Breast epithelium (tissue), 4 donors: ENCODE data around the gene MYCL. TPM values are rescaled to one million over a fixed set of nuclear protein-coding genes. Genes with fewer than 3 reads are reported as not detected.

Experiments
- DNase-seq, 2 donors: peaks; one replicate each; pipeline ENCODE4 v3.0.0-alpha.2; 2019; ENCODE audit warnings: low spot score in 2 of 2
- H3K27ac ChIP-seq, 2 donors: fragments of 200-600 bp; sonication (generic) in 1 of 2; one replicate each; pipeline ENCODE4 v1.5.1; 2016 to 2019; ENCODE audit warnings: mild to moderate bottlenecking in 1 of 2
- H3K27me3 ChIP-seq, 2 donors: fragments of 200-600 bp; sonication (generic) in 1 of 2; one replicate each; pipeline versions ENCODE4 v1.5.1 to v1.6.0; 2017 to 2019; ENCODE audit warnings: control low read depth in 1 of 2, mild to moderate bottlenecking in 1 of 2
- H3K36me3 ChIP-seq: fragments of 200-600 bp; one replicate; pipeline ENCODE4 v1.5.1; 2019
- H3K4me1 ChIP-seq, 2 donors: fragments of 200-600 bp; sonication (generic); one replicate each; pipeline ENCODE4 v1.5.1; 2016 to 2019; ENCODE audit warnings: control low read depth in 1 of 2
- H3K4me3 ChIP-seq, 3 donors: fragments of 200-600 bp; sonication (generic); 1 replicate in 2 of 3; 2 replicates in 1 of 3; pipeline ENCODE4 v1.5.1; 2016 to 2019; ENCODE audit warnings: mild to moderate bottlenecking in 3 of 3, moderate library complexity in 2 of 3
- H3K9me3 ChIP-seq, 2 donors: fragments of 200-600 bp; sonication (generic) in 1 of 2; one replicate each; pipeline ENCODE4 v1.5.1; 2016 to 2019; ENCODE audit warnings: control low read depth in 1 of 2
- CTCF ChIP-seq, 3 donors: fragments of 450-650 bp; IDR thresholded peaks; one replicate each; pipeline ENCODE4 v1.5.1; 2016 to 2017; ENCODE audit warnings: antibody characterized with exemption in 3 of 3, mild to moderate bottlenecking in 3 of 3, moderate library complexity in 3 of 3
- POLR2A ChIP-seq: fragments of 450-650 bp; IDR thresholded peaks from one replicate; pipeline ENCODE4 v1.6.1; 2016; ENCODE audit warnings: antibody characterized with exemption, mild to moderate bottlenecking, moderate library complexity
- POLR2AphosphoS5 ChIP-seq, 3 donors: sonication (generic); formaldehyde crosslinking; IDR thresholded peaks; one replicate each; pipeline ENCODE4 v1.6.1; 2017; ENCODE audit warnings: antibody characterized with exemption in 3 of 3
- intact Hi-C: fragments of 100-400 bp; cut with DNase I; formaldehyde crosslinking; loops from one replicate; pipeline ENCODE4 v1.15.1; 2023; ENCODE audit warnings: low total_unique reads
- total RNA-seq, 3 donors: library from RNA; depleted of rRNA; stranded (reverse); fragments of >200 nt; gene quantifications; one replicate each; pipeline ENCODE4 v1.1.0, GENCODE V29; 2016

MYCL gene
- total RNA-seq, 3 donors from 2014 or later, result 0.32 to 5.3 (median 0.98) TPM

GRCh38 chr1:39943471-39944290 lies 42.0 kb upstream of the MYCL start:
- DNase-seq, result peak in 1 of 2 donors; percentile 79
- H3K9me3 ChIP-seq, result no peaks in the 10 kb centered on the region
- no peaks in the 10 kb centered on the region for H3K4me1 ChIP-seq
- peak overlapping the region in 1 of 2 donors; percentile 11 for H3K27ac ChIP-seq
- H3K4me3 ChIP-seq, result no peak overlapping the region
- TF ChIP-seq POLR2A (no peak), CTCF (IDR thresholded peaks at IDR 0.05) (no peak), POLR2AphosphoS5 (IDR thresholded peaks at IDR 0.05) (no peak)
- no peaks in the 10 kb centered on the region for H3K36me3 ChIP-seq
- intact Hi-C loops, result no loop called here
- no peaks in the 10 kb centered on the region for H3K27me3 ChIP-seq

GRCh38 chr1:39940980-39941871 lies 39.5 kb upstream of the MYCL start:
- intact Hi-C loops, result no loop called here
- H3K36me3 ChIP-seq, result no peaks in the 10 kb centered on the region
- H3K4me1 ChIP-seq, result no peaks in the 10 kb centered on the region
- TF ChIP-seq POLR2AphosphoS5 (IDR thresholded peaks at IDR 0.05) (no peak), CTCF (IDR thresholded peaks at IDR 0.05) (no peak)
- no peak overlapping the region for H3K27ac ChIP-seq
- no peak for DNase-seq
- no peak overlapping the region for H3K4me3 ChIP-seq
- no peaks in the 10 kb centered on the region for H3K9me3 ChIP-seq
- H3K27me3 ChIP-seq, result no peaks in the 10 kb centered on the region

GRCh38 chr1:39940253-39940652 lies 38.5 kb upstream of the MYCL start:
- Histone ChIP-seq H3K36me3 (no peaks in the 10 kb centered on the region), H3K9me3 (no peaks in the 10 kb centered on the region), H3K4me1 (no peaks in the 10 kb centered on the region), H3K27me3 (no peaks in the 10 kb centered on the region), H3K27ac (no peak overlapping the region), H3K4me3 (no peak overlapping the region)
- no peak for DNase-seq
- intact Hi-C loops, result no loop called here
- no peak for TF ChIP-seq CTCF (IDR thresholded peaks at IDR 0.05)
- no peak for TF ChIP-seq POLR2A
- TF ChIP-seq POLR2AphosphoS5 (IDR thresholded peaks at IDR 0.05), result no peak

GRCh38 chr1:39938856-39939255 lies 37.1 kb upstream of the MYCL start:
- TF ChIP-seq POLR2A (no peak), POLR2AphosphoS5 (IDR thresholded peaks at IDR 0.05) (no peak), CTCF (IDR thresholded peaks at IDR 0.05) (no peak)
- intact Hi-C loops, result no loop called here
- no peak overlapping the region for H3K4me3 ChIP-seq
- peaks cover 2 to 3% of the 10 kb centered on the region in 2 donors for H3K4me1 ChIP-seq
- no peaks in the 10 kb centered on the region for H3K36me3 ChIP-seq
- H3K9me3 ChIP-seq, result no peaks in the 10 kb centered on the region
- no peaks in the 10 kb centered on the region for H3K27me3 ChIP-seq
- DNase-seq, result no peak
- H3K27ac ChIP-seq, result no peak overlapping the region
